Smooth muscle cell (in vitro differentiated cells): ENCODE results near the gene TRDMT1. TPM values are rescaled to one million over a fixed set of nuclear protein-coding genes. Genes with fewer than 3 reads are reported as not detected.

Experiments
- DNase-seq: peaks from one replicate; lab custom pipeline; 2025; ENCODE audit not compliant: unreplicated experiment; lab: John Stamatoyannopoulos, UW
- H2AFZ ChIP-seq: fragments of 200-600 bp; sonication (generic); 2 replicates; pipeline ENCODE4 v1.6.0; 2016; ENCODE audit warnings: antibody characterized with exemption, low read depth, mild to moderate bottlenecking
- H3F3A ChIP-seq: fragments of 200-600 bp; sonication (generic); 2 replicates; pipeline ENCODE4 v1.6.0; 2017; ENCODE audit warnings: antibody characterized with exemption, low read depth
- H3K27ac ChIP-seq: fragments of 200-600 bp; sonication (generic); 2 replicates; pipeline ENCODE4 v1.5.1; 2016; ENCODE audit warnings: low read depth, mild to moderate bottlenecking
- H3K27me3 ChIP-seq: fragments of 200-600 bp; sonication (generic); 2 replicates; pipeline ENCODE4 v1.6.1; 2016; ENCODE audit warnings: low read depth, mild to moderate bottlenecking
- H3K36me3 ChIP-seq: fragments of 200-600 bp; sonication (generic); 2 replicates; pipeline ENCODE4 v1.5.1; 2016; ENCODE audit warnings: low read depth
- H3K4me1 ChIP-seq: fragments of 200-600 bp; sonication (generic); 2 replicates; pipeline ENCODE4 v1.5.1; 2016; ENCODE audit warnings: low read depth
- H3K4me2 ChIP-seq: fragments of 200-600 bp; sonication (generic); 2 replicates; pipeline ENCODE4 v1.6.0; 2016; ENCODE audit warnings: mild to moderate bottlenecking
- H3K4me3 ChIP-seq: fragments of 200-600 bp; sonication (generic); 2 replicates; pipeline ENCODE4 v1.5.1; 2016; ENCODE audit warnings: mild to moderate bottlenecking
- H3K79me2 ChIP-seq: fragments of 200-600 bp; sonication (generic); 2 replicates; pipeline ENCODE4 v1.6.0; 2016; ENCODE audit warnings: low read depth, mild to moderate bottlenecking
- H3K9ac ChIP-seq: fragments of 200-600 bp; sonication (generic); 2 replicates; pipeline ENCODE4 v1.6.0; 2016; ENCODE audit warnings: low read depth
- H3K9me3 ChIP-seq: fragments of 200-600 bp; sonication (generic); replicated peaks from 2 replicates; pipeline ENCODE4 v1.5.1; 2016; ENCODE audit warnings: low read depth
- H4K20me1 ChIP-seq: fragments of 200-600 bp; sonication (generic); 2 replicates; pipeline ENCODE4 v1.6.0; 2016; ENCODE audit warnings: low read depth
- WGBS: methylation state at CpG from one replicate; pipeline ENCODE4 v1.1.7; 2016; ENCODE audit warnings: low lambda C conversion rate; 5-methylcytosine and 5-hydroxymethylcytosine counted together
- polyA plus RNA-seq: library from polyadenylated mRNA; unstranded; fragments of >200 nt; fragmentation: Nextera tagmentation; extraction: Ambion mirVana; gene quantifications from 2 replicates; pipeline ENCODE4 v1.2.1, GENCODE V29; 2016
- total RNA-seq: library from RNA; depleted of rRNA; stranded (reverse); fragments of >200 nt; gene quantifications from 2 replicates; pipeline ENCODE4 v1.2.3, GENCODE V29; 2014
- TF ChIP-seq, protein P1 (sequence below): fragments of 200-600 bp; sonication (generic); IDR thresholded peaks from 2 replicates; pipeline ENCODE4 v1.5.1; 2017; ENCODE audit warnings: borderline replicate concordance, mild to moderate bottlenecking, antibody characterized with exemption; ENCODE audit not compliant: insufficient read depth, poor library complexity, severe bottlenecking

TRDMT1 gene
- total and polyA plus RNA-seq, 2 experiments from 2014 or later: 2.5 to 7.3 TPM

GRCh38 chr10:17144757-17145156 lies 56.7 kb downstream of the TRDMT1 start:
- H3F3A ChIP-seq: no peaks in the 10 kb centered on the region
- no peak overlapping the region for H3K9ac ChIP-seq
- no peaks in the 10 kb centered on the region for H3K27me3 ChIP-seq
- H2AFZ ChIP-seq: no peak overlapping the region
- H3K79me2 ChIP-seq: no peaks in the 10 kb centered on the region
- no peak overlapping the region for H3K4me2 ChIP-seq
- H3K9me3 ChIP-seq: no peaks in the 10 kb centered on the region
- H4K20me1 ChIP-seq: no peaks in the 10 kb centered on the region
- peaks cover 4% of the 10 kb centered on the region for H3K4me1 ChIP-seq
- H3K27ac ChIP-seq: no peak overlapping the region
- no peak for DNase-seq
- no peaks in the 10 kb centered on the region for H3K36me3 ChIP-seq
- TF ChIP-seq, protein P1, sequence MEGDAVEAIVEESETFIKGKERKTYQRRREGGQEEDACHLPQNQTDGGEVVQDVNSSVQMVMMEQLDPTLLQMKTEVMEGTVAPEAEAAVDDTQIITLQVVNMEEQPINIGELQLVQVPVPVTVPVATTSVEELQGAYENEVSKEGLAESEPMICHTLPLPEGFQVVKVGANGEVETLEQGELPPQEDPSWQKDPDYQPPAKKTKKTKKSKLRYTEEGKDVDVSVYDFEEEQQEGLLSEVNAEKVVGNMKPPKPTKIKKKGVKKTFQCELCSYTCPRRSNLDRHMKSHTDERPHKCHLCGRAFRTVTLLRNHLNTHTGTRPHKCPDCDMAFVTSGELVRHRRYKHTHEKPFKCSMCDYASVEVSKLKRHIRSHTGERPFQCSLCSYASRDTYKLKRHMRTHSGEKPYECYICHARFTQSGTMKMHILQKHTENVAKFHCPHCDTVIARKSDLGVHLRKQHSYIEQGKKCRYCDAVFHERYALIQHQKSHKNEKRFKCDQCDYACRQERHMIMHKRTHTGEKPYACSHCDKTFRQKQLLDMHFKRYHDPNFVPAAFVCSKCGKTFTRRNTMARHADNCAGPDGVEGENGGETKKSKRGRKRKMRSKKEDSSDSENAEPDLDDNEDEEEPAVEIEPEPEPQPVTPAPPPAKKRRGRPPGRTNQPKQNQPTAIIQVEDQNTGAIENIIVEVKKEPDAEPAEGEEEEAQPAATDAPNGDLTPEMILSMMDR: no peak
- no peak overlapping the region for H3K4me3 ChIP-seq
- WGBS: 90% methylated on average over 5 of the region's 5 CpGs

- no peak for DNase-seq
- Histone ChIP-seq H3K4me1 (peaks cover 8% of the 10 kb centered on the region), H3K79me2 (no peaks in the 10 kb centered on the region), H2AFZ (no peak overlapping the region), H3K9me3 (no peaks in the 10 kb centered on the region), H3K4me2 (no peak overlapping the region), H3K36me3 (no peaks in the 10 kb centered on the region), H3F3A (no peaks in the 10 kb centered on the region), H3K27me3 (no peaks in the 10 kb centered on the region), H3K4me3 (no peak overlapping the region), H3K9ac (no peak overlapping the region), H3K27ac (no peak overlapping the region), H4K20me1 (no peaks in the 10 kb centered on the region)
- TF ChIP-seq, protein P1: no peak
- WGBS: 94% methylated on average over 2 of the region's 2 CpGs
These were observed 57.4 kb downstream of the TRDMT1 start for GRCh38 chr10:17144032-17144431.

- WGBS: 93% methylated on average over 3 of the region's 3 CpGs
- Histone ChIP-seq H3F3A (no peaks in the 10 kb centered on the region), H3K4me1 (peaks cover 6% of the 10 kb centered on the region), H4K20me1 (no peaks in the 10 kb centered on the region), H2AFZ (no peak overlapping the region), H3K79me2 (no peaks in the 10 kb centered on the region), H3K9me3 (no peaks in the 10 kb centered on the region), H3K27me3 (no peaks in the 10 kb centered on the region), H3K4me2 (no peak overlapping the region), H3K36me3 (no peaks in the 10 kb centered on the region), H3K9ac (no peak overlapping the region), H3K27ac (no peak overlapping the region), H3K4me3 (no peak overlapping the region)
- TF ChIP-seq, protein P1: no peak
- no peak for DNase-seq
These were observed 58.3 kb downstream of the TRDMT1 start for GRCh38 chr10:17143055-17143690.
